ENCODE measurements around the gene PDE3B. TPM values are rescaled to one million over a fixed set of nuclear protein-coding genes. Genes with fewer than 3 reads are reported as not detected.

PDE3B gene
- total RNA-seq, 1 donor from 2014 or later: 0.03 TPM

- no peak for DNase-seq (ENCODE audit: low read depth)
These were observed 270.9 kb downstream of the PDE3B start for GRCh38 chr11:14914536-14914935.

- DNase-seq (ENCODE audit: low read depth): no peak
These were observed 272.8 kb downstream of the PDE3B start for GRCh38 chr11:14916403-14916802.

Other genes with a start within 250 kb of the PDE3B start
- 183 and 224 TPM in 2 replicates for gene COPB1, start 144.0 kb upstream of the PDE3B start, total RNA-seq
- gene PSMA1, start 123.4 kb upstream of the PDE3B start, total RNA-seq: 193 and 196 TPM in 2 replicates
- 7.2 and 8.8 TPM in 2 replicates for gene CYP2R1, start 248.4 kb downstream of the PDE3B start, total RNA-seq

All from myocyte (in vitro differentiated cells).